ENCODE data around the gene NOS3. TPM values are rescaled to one million over a fixed set of nuclear protein-coding genes. Genes with fewer than 3 reads are reported as not detected.

NOS3 gene
- total RNA-seq, 1 experiment from 2014 or later = 0.30 TPM

- DNase-seq (ENCODE audit: extremely low read depth, low read depth) = no peak
These were observed 13.3 kb upstream of the NOS3 start for GRCh38 chr7:150977382-150978125.

- no peak for DNase-seq (ENCODE audit: extremely low read depth, low read depth)
These were observed 12.6 kb upstream of the NOS3 start, which contains the start of gene KCNH2 for GRCh38 chr7:150978126-150978789. KCNH2 (minus strand) TSS chr7:150978321; CDS start chr7:150977913, 408 bp downstream.

GRCh38 chr7:150979713-150980390 lies 11.0 kb upstream of the NOS3 start:
- no peak for DNase-seq (ENCODE audit: extremely low read depth, low read depth)

- DNase-seq (ENCODE audit: extremely low read depth, low read depth) = no peak
These were observed 10.2 kb upstream of the NOS3 start for GRCh38 chr7:150980663-150981062.

GRCh38 chr7:150981644-150982043 lies 9.2 kb upstream of the NOS3 start:
- no peak for DNase-seq (ENCODE audit: extremely low read depth, low read depth)

GRCh38 chr7:150982351-150982750 lies 8.5 kb upstream of the NOS3 start:
- DNase-seq (ENCODE audit: extremely low read depth, low read depth) = no peak

- DNase-seq (ENCODE audit: extremely low read depth, low read depth) = peak; percentile 50
These were observed 6.9 kb upstream of the NOS3 start for GRCh38 chr7:150983893-150984368.

GRCh38 chr7:150986099-150986512 lies 4.7 kb upstream of the NOS3 start:
- peak; percentile 64 for DNase-seq (ENCODE audit: extremely low read depth, low read depth)

GRCh38 chr7:150986556-150986955 lies 4.3 kb upstream of the NOS3 start:
- DNase-seq (ENCODE audit: extremely low read depth, low read depth) = no peak

GRCh38 chr7:150988230-150989226 lies 2.3 kb upstream of the NOS3 start:
- no peak for DNase-seq (ENCODE audit: extremely low read depth, low read depth)

- no peak for DNase-seq (ENCODE audit: extremely low read depth, low read depth)
These were observed 1.4 kb upstream of the NOS3 start for GRCh38 chr7:150989456-150989855.

GRCh38 chr7:150992051-150992640 lies 1.3 kb downstream of the NOS3 start:
- DNase-seq (ENCODE audit: extremely low read depth, low read depth) = no peak

GRCh38 chr7:150992833-150993302 lies 2.1 kb downstream of the NOS3 start:
- DNase-seq (ENCODE audit: extremely low read depth, low read depth) = no peak

- DNase-seq (ENCODE audit: extremely low read depth, low read depth) = no peak
These were observed 2.7 kb downstream of the NOS3 start for GRCh38 chr7:150993511-150993910.

- no peak for DNase-seq (ENCODE audit: extremely low read depth, low read depth)
These were observed 3.5 kb downstream of the NOS3 start for GRCh38 chr7:150994141-150994837.

- DNase-seq (ENCODE audit: extremely low read depth, low read depth) = no peak
These were observed 4.2 kb downstream of the NOS3 start for GRCh38 chr7:150994838-150995510.

- DNase-seq (ENCODE audit: extremely low read depth, low read depth) = no peak
These were observed 5.7 kb downstream of the NOS3 start for GRCh38 chr7:150996376-150997074.

- no peak for DNase-seq (ENCODE audit: extremely low read depth, low read depth)
These were observed 6.3 kb downstream of the NOS3 start for GRCh38 chr7:150997075-150997511.
